Omental fat pad (tissue), 4 donors: ENCODE measurements around the gene ECM1. TPM values are rescaled to one million over a fixed set of nuclear protein-coding genes. Genes with fewer than 3 reads are reported as not detected.

Source experiments
- ATAC-seq: fragments of 150-250 bp; one replicate; pipeline ENCODE4 v1.9.1; 2016; ENCODE audit warnings: mild to moderate bottlenecking, moderate library complexity; ENCODE audit not compliant: low FRiP score
- DNase-seq: peaks from one replicate; pipeline ENCODE4 v3.0.0-alpha.2; 2019; ENCODE audit warnings: low spot score
- CTCF ChIP-seq, 3 donors: fragments of 450-650 bp; IDR thresholded peaks; one replicate each; pipeline ENCODE4 v1.5.1; 2016 to 2017; ENCODE audit warnings: antibody characterized with exemption in 3 of 3, mild to moderate bottlenecking in 3 of 3, moderate library complexity in 2 of 3
- total RNA-seq, 4 donors: library from RNA; depleted of rRNA; stranded (reverse); fragments of >200 nt; gene quantifications; one replicate each; pipeline ENCODE4 v1.1.0, GENCODE V29; 2016

ECM1 gene
- total RNA-seq, 4 donors from 2014 or later: 10.8 to 24.8 (median 18.5) TPM

- no peak for ATAC-seq
These were observed 3.6 kb downstream of the ECM1 start for GRCh38 chr1:150511551-150511950.

DNA sequence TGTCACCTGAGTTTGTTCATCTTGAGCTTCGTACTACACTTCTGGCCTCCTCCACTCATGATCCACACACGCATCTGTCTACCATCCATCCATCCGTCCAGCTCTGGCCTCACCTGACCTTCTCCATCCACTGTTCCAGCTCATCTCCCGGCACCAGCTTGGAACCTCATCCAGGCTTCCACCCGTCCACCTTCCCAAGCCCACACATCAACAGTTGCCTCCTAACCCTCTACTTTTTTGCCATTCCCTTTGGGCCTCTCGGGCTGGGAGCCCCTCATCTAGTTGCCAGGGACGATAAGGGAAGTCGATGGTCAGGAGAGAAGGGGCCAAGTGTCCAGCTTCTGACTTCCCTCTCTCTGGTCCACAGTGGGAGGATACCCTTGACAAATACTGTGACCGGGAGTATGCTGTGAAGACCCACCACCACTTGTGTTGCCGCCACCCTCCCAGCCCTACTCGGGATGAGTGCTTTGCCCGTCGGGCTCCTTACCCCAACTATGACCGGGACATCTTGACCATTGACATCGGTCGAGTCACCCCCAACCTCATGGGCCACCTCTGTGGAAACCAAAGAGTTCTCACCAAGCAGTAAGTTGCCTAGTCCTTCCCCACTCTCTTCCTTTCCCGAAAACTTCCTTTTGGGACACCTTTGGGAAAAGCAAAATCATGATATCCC lies 4.2 kb downstream of the ECM1 start:
- ATAC-seq: no peak
- TF ChIP-seq CTCF (IDR thresholded peaks at IDR 0.05): no peak
- no peak for DNase-seq

More at GRCh38 chr1:150511551-150511950, 3.6 kb downstream of the ECM1 start:
- no peak for TF ChIP-seq CTCF (IDR thresholded peaks at IDR 0.05)
- DNase-seq: no peak

GRCh38 chr1:150512846-150513245 lies 4.9 kb downstream of the ECM1 start:
- ATAC-seq: no peak

DNA sequence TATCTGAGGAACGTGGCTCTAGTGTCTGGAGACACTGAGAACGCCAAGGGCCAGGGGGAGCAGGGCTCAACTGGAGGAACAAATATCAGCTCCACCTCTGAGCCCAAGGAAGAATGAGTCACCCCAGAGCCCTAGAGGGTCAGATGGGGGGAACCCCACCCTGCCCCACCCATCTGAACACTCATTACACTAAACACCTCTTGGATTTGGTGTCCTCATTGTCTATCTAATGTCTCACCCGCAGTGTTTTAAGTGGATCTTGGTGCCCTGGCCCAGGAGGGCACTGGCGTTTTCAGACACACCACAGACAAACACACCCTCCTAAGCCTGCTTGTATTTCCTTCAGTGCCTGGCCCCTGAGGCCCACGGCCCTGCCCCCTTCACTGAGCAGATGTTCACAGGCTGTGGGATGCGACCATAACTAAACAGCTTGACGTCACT lies 5.5 kb downstream of the ECM1 start:
- no peak for TF ChIP-seq CTCF (IDR thresholded peaks at IDR 0.05)
- ATAC-seq: no peak
- no peak for DNase-seq

More at GRCh38 chr1:150512846-150513245, 4.9 kb downstream of the ECM1 start:
- no peak for DNase-seq
- TF ChIP-seq CTCF (IDR thresholded peaks at IDR 0.05): no peak

DNA sequence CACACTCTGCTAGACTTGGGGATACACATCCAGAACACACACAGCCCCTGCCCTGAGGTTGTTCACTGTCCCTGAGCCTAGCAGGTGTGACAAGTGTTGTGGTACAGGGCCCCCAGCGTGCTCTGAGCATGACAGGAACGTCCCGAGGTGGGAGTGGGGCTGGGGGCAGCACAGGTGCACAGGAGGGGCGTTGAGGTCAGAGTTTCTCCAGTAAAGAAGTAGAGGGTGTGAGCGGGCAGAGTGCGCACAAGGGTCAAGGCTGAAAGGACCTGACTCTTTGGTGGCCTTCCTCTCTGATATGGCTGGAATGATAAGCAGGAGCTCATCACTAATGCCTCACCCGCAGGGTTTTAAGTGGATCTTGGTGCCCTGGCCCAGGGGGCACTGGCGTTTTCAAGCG lies 6.4 kb downstream of the ECM1 start:
- ATAC-seq (no peak), DNase-seq (no peak)
- TF ChIP-seq CTCF (IDR thresholded peaks at IDR 0.05): no peak

- no peak for TF ChIP-seq CTCF (IDR thresholded peaks at IDR 0.05)
- ATAC-seq: no peak
- no peak for DNase-seq
These were observed 7.0 kb downstream of the ECM1 start for GRCh38 chr1:150514913-150515327.
